B cell (primary cell): ENCODE data around the gene GRIP2. TPM values are rescaled to one million over a fixed set of nuclear protein-coding genes. Genes with fewer than 3 reads are reported as not detected.

Source experiments
- ATAC-seq: fragments of 200-7000 bp; cut with Tn5 transposase; one replicate; pipeline ENCODE4 v1.10.0; 2021; ENCODE audit warnings: low read depth, mild to moderate bottlenecking, moderate number of reproducible peaks, moderate library complexity
- CTCF ChIA-PET: fragments of 350-600 bp; sonication (Branson Sonifier 250); formaldehyde crosslinking; loops from one replicate; lab custom pipeline; 2021; ENCODE audit warnings: antibody characterized with exemption, inconsistent platforms; lab: Charles Lee
- POLR2A ChIA-PET: fragments of 350-600 bp; sonication (Branson Sonifier 250); formaldehyde crosslinking; loops from one replicate; lab custom pipeline; 2021; ENCODE audit warnings: antibody characterized with exemption; lab: Charles Lee
- DNase-seq: peaks from one replicate; pipeline ENCODE4 v3.0.0; 2013
- H2AFZ ChIP-seq: 2 replicates; pipeline ENCODE4 v1.6.1; 2012; ENCODE audit warnings: mild to moderate bottlenecking, low read depth, low read length; ENCODE audit not compliant: insufficient read depth, poor library complexity, severe bottlenecking
- H3K27ac ChIP-seq, 2 donors: 1 replicate in 1 of 2; 2 replicates in 1 of 2; pipeline ENCODE4 v1.5.1; 2012 to 2013; ENCODE audit warnings: low read length in 2 of 2, mild to moderate bottlenecking in 2 of 2, moderate library complexity in 1 of 2
- H3K27me3 ChIP-seq, 4 experiments: fragments of 200-600 bp in 1 of 4; sonication (generic) in 1 of 4; replicated peaks in 1 of 4; 1 replicate in 2 of 4; 2 replicates in 2 of 4; pipeline versions ENCODE4 v1.6.1 to v1.7.0; 2013 to 2016; ENCODE audit warnings: low read length in 3 of 4, mild to moderate bottlenecking in 2 of 4, mixed read lengths in 1 of 4, moderate library complexity in 1 of 4; ENCODE audit not compliant: insufficient read depth in 4 of 4, control insufficient read depth in 3 of 4; ENCODE audit errors: control extremely low read depth in 1 of 4
- H3K36me3 ChIP-seq, 2 experiments: replicated peaks in 1 of 2; 1 replicate in 1 of 2; 2 replicates in 1 of 2; pipeline versions ENCODE4 v1.6.1 to v1.7.1; 2013; ENCODE audit warnings: low read length in 1 of 2; ENCODE audit not compliant: insufficient read depth in 2 of 2, control insufficient read depth in 1 of 2; ENCODE audit errors: control extremely low read depth in 1 of 2, extremely low read depth in 1 of 2
- H3K4me1 ChIP-seq, 2 donors: fragments of 200-600 bp in 1 of 2; sonication (generic) in 1 of 2; 1 replicate in 1 of 2; 2 replicates in 1 of 2; pipeline versions ENCODE4 v1.5.1 to v1.6.1; 2013 to 2017; ENCODE audit warnings: low read length in 2 of 2; ENCODE audit not compliant: control insufficient read depth in 2 of 2, insufficient read depth in 2 of 2
- H3K4me2 ChIP-seq: replicated peaks from 2 replicates; pipeline ENCODE3; 2012; ENCODE audit warnings: mild to moderate bottlenecking, low read depth, low read length; ENCODE audit not compliant: poor library complexity, severe bottlenecking
- H3K4me3 ChIP-seq, 5 experiments: fragments of 200-600 bp in 1 of 5; sonication (generic) in 1 of 5; 1 replicate in 3 of 5; 2 replicates in 2 of 5; pipeline versions ENCODE4 v1.5.1 to v1.7.0; 2011 to 2016; ENCODE audit warnings: low read length in 4 of 5, mild to moderate bottlenecking in 4 of 5, low read depth in 2 of 5, control low read depth in 1 of 5, moderate library complexity in 1 of 5; ENCODE audit not compliant: insufficient read depth in 1 of 5; ENCODE audit errors: control extremely low read depth in 1 of 5, extremely low read depth in 1 of 5
- H3K79me2 ChIP-seq: fragments of 200-600 bp; sonication (generic); one replicate; pipeline ENCODE4 v1.6.0; 2016; ENCODE audit warnings: low read length; ENCODE audit not compliant: control insufficient read depth, insufficient read depth
- H3K9ac ChIP-seq: fragments of 200-600 bp; sonication (generic); 2 replicates; pipeline ENCODE4 v1.6.1; 2017; ENCODE audit warnings: mild to moderate bottlenecking, low read length, moderate library complexity
- H3K9me3 ChIP-seq, 3 donors: one replicate each; pipeline versions ENCODE4 v1.6.1 to v1.7.1; 2013; ENCODE audit warnings: low read length in 2 of 3; ENCODE audit not compliant: control insufficient read depth in 2 of 3, insufficient read depth in 1 of 3; ENCODE audit errors: control extremely low read depth in 1 of 3
- H4K20me1 ChIP-seq: 2 replicates; pipeline ENCODE4 v1.6.0; 2012; ENCODE audit warnings: mild to moderate bottlenecking, low read length; ENCODE audit not compliant: insufficient read depth, control insufficient read depth, poor library complexity, severe bottlenecking
- H3K27ac Mint-ChIP-seq: one replicate; pipeline ENCODE4 v1.8.0; 2021; ENCODE audit warnings: mixed read lengths
- H3K27me3 Mint-ChIP-seq: one replicate; pipeline ENCODE4 v1.8.0; 2021; ENCODE audit warnings: mixed read lengths
- H3K4me1 Mint-ChIP-seq: one replicate; pipeline ENCODE4 v1.8.0; 2021; ENCODE audit warnings: mixed read lengths
- H3K4me3 Mint-ChIP-seq: one replicate; pipeline ENCODE4 v1.8.0; 2021; ENCODE audit warnings: mixed read lengths
- H3K9me3 Mint-ChIP-seq: one replicate; pipeline ENCODE4 v1.8.0; 2022; ENCODE audit warnings: mixed read lengths; ENCODE audit not compliant: insufficient read depth
- EZH2 ChIP-seq: IDR thresholded peaks from 2 replicates; pipeline ENCODE4 v1.6.1; 2012; ENCODE audit warnings: borderline replicate concordance, low read depth, mild to moderate bottlenecking, moderate library complexity, low read length; ENCODE audit not compliant: insufficient read depth, poor library complexity, severe bottlenecking
- WGBS: methylation state at CpG from one replicate; pipeline ENCODE4 v1.1.5; 2013; ENCODE audit warnings: missing lambda C conversion rate; ENCODE audit not compliant: insufficient coverage; 5-methylcytosine and 5-hydroxymethylcytosine counted together
- intact Hi-C: fragments of 100-400 bp; cut with micrococcal nuclease; formaldehyde crosslinking; loops from one replicate; pipeline ENCODE4 v1.10.0; 2022
- polyA plus RNA-seq: library from polyadenylated mRNA; depleted of rRNA; stranded (reverse); fragments of >200 nt; gene quantifications from 2 replicates; pipeline ENCODE4 v1.2.3, GENCODE V29; 2012
- total RNA-seq, 2 donors: library from RNA; stranded (reverse); fragments of 120-200 nt in 1 of 2; gene quantifications; 1 replicate in 1 of 2; 2 replicates in 1 of 2; pipeline versions ENCODE4 v1.2.3 to v1.2.4, GENCODE V29; 2013 to 2022
- TF ChIP-seq, protein P1 (sequence below): fragments of 200-600 bp; IDR thresholded peaks from one replicate; pipeline ENCODE4 v1.8.0; 2022; ENCODE audit warnings: antibody characterized with exemption, mild to moderate bottlenecking

The GRIP2 gene
- total and polyA plus RNA-seq, 2 donors (not counting 1 experiment from before 2014, with no cell fraction given): not detected

DNA sequence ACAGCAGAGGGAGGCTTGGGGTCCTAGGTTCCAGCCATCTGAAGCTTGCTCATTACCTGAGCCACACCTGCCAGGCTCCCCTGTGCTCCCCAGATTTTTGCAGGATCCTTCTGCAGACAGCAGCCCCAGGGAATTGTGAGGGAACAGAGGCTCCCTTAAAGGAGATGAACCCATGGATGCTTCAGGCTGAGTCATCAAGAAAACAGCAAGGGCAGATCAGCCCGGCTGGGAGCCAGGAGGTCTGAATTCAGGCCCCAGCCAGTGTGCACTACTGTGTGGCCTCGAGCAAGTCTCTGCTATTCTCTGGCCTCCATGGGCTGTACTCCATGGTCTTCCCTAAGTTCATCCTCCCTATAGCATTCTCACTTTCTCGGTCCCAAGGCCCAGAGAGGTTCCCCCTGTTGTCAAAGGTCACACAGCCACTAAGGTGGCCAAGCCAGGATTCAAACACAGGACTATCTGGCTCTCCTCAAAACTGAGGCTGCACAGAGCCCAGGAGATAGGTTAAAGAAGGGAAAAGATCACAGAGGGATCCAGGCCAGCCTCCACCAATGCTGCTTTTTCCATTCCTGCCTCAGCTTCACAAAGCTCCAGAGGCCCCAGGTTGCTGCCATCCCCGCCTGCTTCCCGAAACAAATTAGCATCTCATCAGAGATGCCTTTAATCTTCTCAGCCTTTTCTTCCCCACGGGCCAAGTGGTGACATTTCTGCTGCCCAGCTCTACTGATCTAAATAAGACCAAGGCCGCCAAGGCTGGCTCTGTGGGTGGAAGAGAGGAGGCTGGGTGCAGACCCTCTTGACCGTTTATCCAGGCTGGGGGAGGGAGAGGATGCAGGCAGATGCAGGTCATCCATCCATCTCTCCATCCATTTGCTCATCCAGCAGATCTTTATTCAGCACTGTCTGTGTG lies 21.2 kb upstream of the GRIP2 start:
- Mint-ChIP-seq H3K27me3 (peaks cover 31% of the 10 kb centered on the region), H3K4me1 (no peaks in the 10 kb centered on the region), H3K27ac (no peak overlapping the region), H3K9me3 (no peaks in the 10 kb centered on the region), H3K4me3 (no peak overlapping the region)
- CTCF ChIA-PET: no interaction called here
- Histone ChIP-seq H2AFZ (no peak overlapping the region), H3K9me3 (no peaks in the 10 kb centered on the region), H3K4me2 (no peak overlapping the region), H3K36me3 (no peaks in the 10 kb centered on the region), H3K27ac (no peak overlapping the region), H3K27me3 (peaks cover 0 to 7% (median 1%) of the 10 kb centered on the region in 4 experiments), H3K79me2 (no peaks in the 10 kb centered on the region), H3K9ac (no peak overlapping the region), H4K20me1 (no peaks in the 10 kb centered on the region), H3K4me3 (no peak overlapping the region), H3K4me1 (no peaks in the 10 kb centered on the region)
- POLR2A ChIA-PET: no interaction called here
- DNase-seq: no peak
- ATAC-seq: no peak
- intact Hi-C loops: no loop called here
- WGBS: 83% methylated on average over 6 of the region's 8 CpGs
- no peak for TF ChIP-seq EZH2
- TF ChIP-seq, protein P1, sequence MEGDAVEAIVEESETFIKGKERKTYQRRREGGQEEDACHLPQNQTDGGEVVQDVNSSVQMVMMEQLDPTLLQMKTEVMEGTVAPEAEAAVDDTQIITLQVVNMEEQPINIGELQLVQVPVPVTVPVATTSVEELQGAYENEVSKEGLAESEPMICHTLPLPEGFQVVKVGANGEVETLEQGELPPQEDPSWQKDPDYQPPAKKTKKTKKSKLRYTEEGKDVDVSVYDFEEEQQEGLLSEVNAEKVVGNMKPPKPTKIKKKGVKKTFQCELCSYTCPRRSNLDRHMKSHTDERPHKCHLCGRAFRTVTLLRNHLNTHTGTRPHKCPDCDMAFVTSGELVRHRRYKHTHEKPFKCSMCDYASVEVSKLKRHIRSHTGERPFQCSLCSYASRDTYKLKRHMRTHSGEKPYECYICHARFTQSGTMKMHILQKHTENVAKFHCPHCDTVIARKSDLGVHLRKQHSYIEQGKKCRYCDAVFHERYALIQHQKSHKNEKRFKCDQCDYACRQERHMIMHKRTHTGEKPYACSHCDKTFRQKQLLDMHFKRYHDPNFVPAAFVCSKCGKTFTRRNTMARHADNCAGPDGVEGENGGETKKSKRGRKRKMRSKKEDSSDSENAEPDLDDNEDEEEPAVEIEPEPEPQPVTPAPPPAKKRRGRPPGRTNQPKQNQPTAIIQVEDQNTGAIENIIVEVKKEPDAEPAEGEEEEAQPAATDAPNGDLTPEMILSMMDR: no peak

DNA sequence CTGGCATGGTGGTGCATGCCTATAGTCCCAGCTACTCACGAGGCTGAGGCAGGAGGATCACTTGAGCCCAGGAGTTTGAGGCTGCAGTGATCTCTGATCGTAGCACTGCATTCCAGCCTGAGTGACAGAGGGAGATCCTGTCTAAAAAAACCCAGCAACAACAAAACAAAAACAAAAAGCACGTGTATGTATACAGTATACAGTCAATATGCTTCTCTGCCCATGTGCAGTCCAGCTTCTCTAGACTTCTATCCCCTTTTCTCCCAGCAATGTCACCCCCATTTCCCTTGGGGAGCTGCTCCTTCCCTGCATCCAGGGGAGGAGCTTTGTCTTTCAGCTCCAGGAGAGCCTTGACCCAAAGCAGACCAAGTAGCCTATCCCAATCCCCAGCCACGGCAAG lies 20.0 kb upstream of the GRIP2 start:
- no peaks in the 10 kb centered on the region for H3K4me1 Mint-ChIP-seq
- WGBS: 78% methylated on average over 1 of the region's 4 CpGs
- TF ChIP-seq EZH2: no peak
- TF ChIP-seq, protein P1: no peak

More for the DNA sequence above, 20.0 kb upstream of the GRIP2 start:
- no peak for DNase-seq
- H3K9me3 ChIP-seq: no peaks in the 10 kb centered on the region
- H2AFZ ChIP-seq: no peak overlapping the region
- H3K4me2 ChIP-seq: no peak overlapping the region
- ATAC-seq: no peak
- H3K9me3 Mint-ChIP-seq: no peaks in the 10 kb centered on the region
- H3K27ac ChIP-seq: no peak overlapping the region
- no peaks in the 10 kb centered on the region for H3K4me1 ChIP-seq
- no peak overlapping the region for H3K9ac ChIP-seq
- H3K4me3 Mint-ChIP-seq: no peak overlapping the region
- CTCF ChIA-PET: no interaction called here
- no peaks in the 10 kb centered on the region for H4K20me1 ChIP-seq
- H3K36me3 ChIP-seq: no peaks in the 10 kb centered on the region
- H3K79me2 ChIP-seq: no peaks in the 10 kb centered on the region
- POLR2A ChIA-PET: no interaction called here
- no peak overlapping the region for H3K4me3 ChIP-seq
- intact Hi-C loops: no loop called here
- H3K27ac Mint-ChIP-seq: no peak overlapping the region
- peaks cover 0 to 18% (median 1%) of the 10 kb centered on the region in 4 experiments for H3K27me3 ChIP-seq
- peaks cover 41% of the 10 kb centered on the region for H3K27me3 Mint-ChIP-seq
